ENCODE data around the gene OR11H12.
"Not testable (repeated sequence)": the region's sequence is repeated elsewhere in the genome, so short reads cannot be mapped to it uniquely, and the experiment has no call there.

The OR11H12 gene

GRCh38 chr14:18600817-18601216 lies at the start of gene OR11H12:
Gene OR11H12, plus strand, starts transcription at chr14:18601117. Its CDS starts 0 bp downstream, at chr14:18601117.
- DNase-seq: not testable (repeated sequence)

GRCh38 chr14:18582908-18583307 lies 18.0 kb upstream of the OR11H12 start:
- not testable (repeated sequence) for DNase-seq

GRCh38 chr14:18626610-18627213 lies 25.8 kb downstream of the OR11H12 start:
- DNase-seq: not testable (repeated sequence)

- not testable (repeated sequence) for DNase-seq
These were observed 35.1 kb downstream of the OR11H12 start for GRCh38 chr14:18636066-18636465.

GRCh38 chr14:18638032-18638431 lies 37.1 kb downstream of the OR11H12 start:
- not testable (repeated sequence) for DNase-seq

- DNase-seq: not testable (repeated sequence)
These were observed 37.9 kb downstream of the OR11H12 start for GRCh38 chr14:18638785-18639184.

- DNase-seq: not testable (repeated sequence)
These were observed 45.3 kb downstream of the OR11H12 start for GRCh38 chr14:18646075-18646730.

All from DMS153 (cell line).